OCI-LY1 (cell line): Measurements from ENCODE around the gene ZNF85.

Experiments
- H2AFZ ChIP-seq: fragments of 200-600 bp; sonication (generic), shearing (Covaris generic); 2 replicates; pipeline ENCODE4 v1.6.0; 2014; ENCODE audit warnings: antibody characterized with exemption, mild to moderate bottlenecking, low read length
- H3F3A ChIP-seq: fragments of 200-600 bp; sonication (generic), shearing (Covaris generic); 2 replicates; pipeline ENCODE4 v1.6.0; 2014; ENCODE audit warnings: mild to moderate bottlenecking, antibody characterized with exemption, low read length, moderate library complexity; ENCODE audit not compliant: insufficient read depth
- H3K27ac ChIP-seq: fragments of 200-600 bp; sonication (generic); 2 replicates; pipeline ENCODE4 v1.5.1; 2014; ENCODE audit warnings: low read length, mixed run types, mild to moderate bottlenecking, low read depth; ENCODE audit not compliant: poor library complexity, severe bottlenecking
- H3K27me3 ChIP-seq: fragments of 200-600 bp; sonication (generic); 2 replicates; pipeline ENCODE4 v1.6.0; 2014; ENCODE audit warnings: antibody characterized with exemption, mild to moderate bottlenecking, low read length, moderate library complexity; ENCODE audit not compliant: insufficient read depth
- H3K36me3 ChIP-seq: fragments of 200-600 bp; sonication (generic); 2 replicates; pipeline ENCODE4 v1.6.1; 2014; ENCODE audit warnings: mild to moderate bottlenecking, antibody characterized with exemption, low read length, moderate library complexity, mixed read lengths; ENCODE audit not compliant: insufficient read depth
- H3K4me1 ChIP-seq: fragments of 200-600 bp; sonication (generic); 2 replicates; pipeline ENCODE4 v1.5.1; 2014; ENCODE audit warnings: mild to moderate bottlenecking, low read length, moderate library complexity; ENCODE audit not compliant: insufficient read depth, severe bottlenecking
- H3K4me2 ChIP-seq: fragments of 200-600 bp; sonication (generic), shearing (Covaris generic); 2 replicates; pipeline ENCODE4 v1.6.1; 2014; ENCODE audit warnings: low read length
- H3K4me3 ChIP-seq: fragments of 200-600 bp; sonication (generic); 2 replicates; pipeline ENCODE4 v1.5.1; 2014; ENCODE audit warnings: low read length, low read depth, mild to moderate bottlenecking, mixed read lengths; ENCODE audit not compliant: poor library complexity, severe bottlenecking
- H3K79me2 ChIP-seq: fragments of 200-600 bp; shearing (Covaris generic); 2 replicates; pipeline ENCODE4 v1.6.1; 2016; ENCODE audit warnings: mixed run types, low read length, mixed read lengths; ENCODE audit not compliant: insufficient read depth
- H3K9ac ChIP-seq: fragments of 200-600 bp; sonication (generic), shearing (Covaris generic); 2 replicates; pipeline ENCODE4 v1.6.1; 2014; ENCODE audit warnings: mild to moderate bottlenecking, low read length, mixed read lengths
- H3K9me2 ChIP-seq: fragments of 200-600 bp; sonication (generic), shearing (Covaris generic); 2 replicates; pipeline ENCODE4 v1.6.1; 2014; ENCODE audit warnings: low read depth, mild to moderate bottlenecking, low read length, mixed read lengths
- H3K9me3 ChIP-seq: fragments of 200-600 bp; shearing (Covaris generic); 2 replicates; pipeline ENCODE4 v1.6.1; 2014; ENCODE audit warnings: low read length, mixed read lengths
- H4K20me1 ChIP-seq: fragments of 200-600 bp; sonication (generic), shearing (Covaris generic); 2 replicates; pipeline ENCODE4 v1.6.0; 2016; ENCODE audit warnings: mild to moderate bottlenecking, low read length; ENCODE audit not compliant: insufficient read depth
- EZH2 ChIP-seq: fragments of 200-600 bp; sonication (generic), shearing (Covaris generic); IDR thresholded peaks from 2 replicates; pipeline ENCODE4 v1.8.0; 2017; ENCODE audit warnings: borderline replicate concordance, mixed run types, mild to moderate bottlenecking, antibody characterized with exemption, low read length, moderate library complexity, mixed read lengths
- TF ChIP-seq, protein P1 (sequence below): fragments of 200-600 bp; sonication (generic), shearing (Covaris generic); IDR thresholded peaks from 2 replicates; pipeline ENCODE4 v1.5.1; 2017; ENCODE audit warnings: mild to moderate bottlenecking, antibody characterized with exemption, low read length, moderate library complexity, mixed read lengths

Gene ZNF85

DNA sequence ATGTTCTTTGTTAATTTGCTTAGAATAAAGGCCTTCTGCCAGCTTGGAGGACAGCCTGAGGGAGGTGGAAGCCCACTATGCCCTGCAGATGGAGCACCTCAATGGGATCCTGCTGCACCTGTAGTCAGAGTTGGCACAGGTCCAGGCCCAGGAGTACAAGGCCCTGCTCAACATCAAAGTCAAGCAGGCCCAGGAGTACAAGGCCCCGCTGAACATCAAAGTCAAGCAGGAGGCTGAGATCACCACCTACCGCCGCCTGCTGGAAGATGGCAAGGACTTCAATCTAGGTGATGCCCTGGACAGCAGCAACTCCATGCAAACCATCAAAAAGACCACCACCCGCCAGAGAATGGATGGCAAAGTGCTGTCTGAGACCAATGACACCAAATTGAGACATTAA lies 41.7 kb downstream of the ZNF85 start:
- no peaks in the 10 kb centered on the region for H3F3A ChIP-seq
- H3K9me2 ChIP-seq, result no peaks in the 10 kb centered on the region
- no peak overlapping the region for H3K9ac ChIP-seq
- H3K27me3 ChIP-seq, result no peaks in the 10 kb centered on the region
- TF ChIP-seq, protein P1, sequence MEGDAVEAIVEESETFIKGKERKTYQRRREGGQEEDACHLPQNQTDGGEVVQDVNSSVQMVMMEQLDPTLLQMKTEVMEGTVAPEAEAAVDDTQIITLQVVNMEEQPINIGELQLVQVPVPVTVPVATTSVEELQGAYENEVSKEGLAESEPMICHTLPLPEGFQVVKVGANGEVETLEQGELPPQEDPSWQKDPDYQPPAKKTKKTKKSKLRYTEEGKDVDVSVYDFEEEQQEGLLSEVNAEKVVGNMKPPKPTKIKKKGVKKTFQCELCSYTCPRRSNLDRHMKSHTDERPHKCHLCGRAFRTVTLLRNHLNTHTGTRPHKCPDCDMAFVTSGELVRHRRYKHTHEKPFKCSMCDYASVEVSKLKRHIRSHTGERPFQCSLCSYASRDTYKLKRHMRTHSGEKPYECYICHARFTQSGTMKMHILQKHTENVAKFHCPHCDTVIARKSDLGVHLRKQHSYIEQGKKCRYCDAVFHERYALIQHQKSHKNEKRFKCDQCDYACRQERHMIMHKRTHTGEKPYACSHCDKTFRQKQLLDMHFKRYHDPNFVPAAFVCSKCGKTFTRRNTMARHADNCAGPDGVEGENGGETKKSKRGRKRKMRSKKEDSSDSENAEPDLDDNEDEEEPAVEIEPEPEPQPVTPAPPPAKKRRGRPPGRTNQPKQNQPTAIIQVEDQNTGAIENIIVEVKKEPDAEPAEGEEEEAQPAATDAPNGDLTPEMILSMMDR, result peak; percentile 30; the same call in 1 of the 2 replicates
- no peak for TF ChIP-seq EZH2
- H4K20me1 ChIP-seq, result no peaks in the 10 kb centered on the region
- no peaks in the 10 kb centered on the region for H3K79me2 ChIP-seq
- no peak overlapping the region for H2AFZ ChIP-seq
- no peak overlapping the region for H3K4me2 ChIP-seq
- H3K27ac ChIP-seq, result no peak overlapping the region
- H3K4me3 ChIP-seq, result no peak overlapping the region
- no peaks in the 10 kb centered on the region for H3K36me3 ChIP-seq
- H3K4me1 ChIP-seq, result no peaks in the 10 kb centered on the region
- no peaks in the 10 kb centered on the region for H3K9me3 ChIP-seq

DNA sequence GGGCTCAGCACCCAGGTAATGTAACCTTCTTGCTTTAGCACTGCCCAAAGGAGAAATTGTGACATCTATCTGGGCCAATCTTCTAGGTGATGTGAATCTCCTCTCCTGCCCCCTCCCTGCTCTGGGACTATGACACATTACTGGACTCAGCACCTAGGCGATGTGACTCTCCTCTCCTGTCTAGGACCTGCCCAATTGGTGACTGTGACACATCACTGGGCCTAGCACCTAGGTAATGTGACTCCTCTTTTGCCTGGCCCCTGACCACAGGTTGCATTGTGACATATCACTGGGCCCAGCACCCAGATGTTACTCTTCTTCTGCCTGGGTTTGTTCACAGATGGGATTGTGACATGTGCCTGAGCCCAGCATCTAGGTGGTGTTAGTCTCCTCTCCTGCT lies 45.0 kb downstream of the ZNF85 start:
- H3K9ac ChIP-seq, result no peak overlapping the region

DNA sequence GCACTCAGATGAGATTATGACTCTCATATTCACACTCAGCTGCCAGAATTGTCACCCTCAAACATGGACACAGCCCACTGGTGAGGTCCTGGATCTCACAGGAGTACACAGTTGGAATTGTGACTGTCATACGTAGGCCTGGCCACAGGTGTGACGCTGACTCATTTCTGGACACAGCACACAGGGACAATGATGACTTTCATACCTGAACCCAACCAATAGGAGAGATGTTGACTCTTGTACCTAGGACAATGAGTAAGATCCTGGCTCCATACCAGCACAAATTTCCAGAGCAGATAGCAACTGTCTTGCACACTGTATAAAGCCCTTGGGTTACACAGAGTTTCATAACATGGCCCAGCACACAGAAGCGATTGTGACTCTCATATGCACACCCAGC lies 46.4 kb downstream of the ZNF85 start:
- Histone ChIP-seq H2AFZ (no peak overlapping the region), H3K4me1 (no peaks in the 10 kb centered on the region), H3F3A (no peaks in the 10 kb centered on the region), H3K4me2 (no peak overlapping the region), H3K9ac (no peak overlapping the region), H3K9me3 (no peaks in the 10 kb centered on the region), H3K27ac (no peak overlapping the region), H3K4me3 (no peak overlapping the region), H4K20me1 (no peaks in the 10 kb centered on the region), H3K79me2 (no peaks in the 10 kb centered on the region), H3K9me2 (no peaks in the 10 kb centered on the region), H3K27me3 (no peaks in the 10 kb centered on the region), H3K36me3 (no peaks in the 10 kb centered on the region)
- TF ChIP-seq, protein P1, result no peak
- TF ChIP-seq EZH2, result no peak

More for the DNA sequence above, 45.0 kb downstream of the ZNF85 start:
- Histone ChIP-seq H3K9me3 (no peaks in the 10 kb centered on the region), H3K4me2 (no peak overlapping the region), H3K27ac (no peak overlapping the region), H3K36me3 (no peaks in the 10 kb centered on the region), H3F3A (no peaks in the 10 kb centered on the region), H3K27me3 (no peaks in the 10 kb centered on the region), H3K4me1 (no peaks in the 10 kb centered on the region), H4K20me1 (no peaks in the 10 kb centered on the region), H3K79me2 (no peaks in the 10 kb centered on the region), H2AFZ (no peak overlapping the region), H3K4me3 (no peak overlapping the region), H3K9me2 (no peaks in the 10 kb centered on the region)
- TF ChIP-seq, protein P1, result no peak
- TF ChIP-seq EZH2, result no peak
